Posterior cingulate gyrus (tissue), 11 donors: Measurements from ENCODE around the gene SEMA3D.

Source experiments
- DNase-seq, 10 donors: peaks; one replicate each; pipeline versions ENCODE4 v3.0.0 to v3.0.0-alpha.2; 2020 to 2021; ENCODE audit warnings: mixed read lengths in 3 of 10
- intact Hi-C: fragments of 100-400 bp; cut with DNase I; formaldehyde crosslinking; loops from one replicate; pipeline ENCODE4 v1.15.1; 2023

The SEMA3D gene

DNA sequence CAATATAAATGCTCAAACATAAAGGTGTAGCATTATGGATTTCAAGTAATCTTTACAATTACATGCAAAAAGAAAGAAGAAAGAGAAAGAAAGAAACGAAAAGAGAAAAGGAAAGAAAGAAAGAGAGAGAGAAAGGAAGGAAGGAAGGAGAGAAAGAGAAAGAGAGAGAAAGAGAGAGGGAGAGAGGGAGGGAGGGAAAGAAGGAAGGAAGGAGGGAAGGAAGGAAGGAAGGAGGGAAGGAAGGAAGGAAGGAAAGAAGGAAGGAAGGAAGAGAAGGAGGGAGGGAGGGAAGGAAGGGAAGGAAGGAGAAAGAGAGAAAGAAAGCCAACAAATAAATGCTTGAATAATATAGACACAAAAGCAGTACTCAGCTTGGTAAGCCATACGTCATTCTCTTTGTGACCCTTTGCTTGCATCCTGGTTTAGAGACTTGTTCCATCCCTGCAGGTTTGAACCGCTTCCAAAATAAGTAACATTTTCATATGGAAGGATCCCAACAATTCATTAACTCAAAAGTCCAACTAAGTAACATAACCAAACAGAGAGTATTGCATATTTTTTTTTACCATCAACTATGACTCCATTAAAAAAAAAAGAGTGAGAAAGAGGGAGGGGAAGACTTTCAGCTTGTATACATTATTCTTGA, 95.8 kb downstream of the SEMA3D start:
- DNase-seq: no peak
- intact Hi-C loops: no loop called here

DNA sequence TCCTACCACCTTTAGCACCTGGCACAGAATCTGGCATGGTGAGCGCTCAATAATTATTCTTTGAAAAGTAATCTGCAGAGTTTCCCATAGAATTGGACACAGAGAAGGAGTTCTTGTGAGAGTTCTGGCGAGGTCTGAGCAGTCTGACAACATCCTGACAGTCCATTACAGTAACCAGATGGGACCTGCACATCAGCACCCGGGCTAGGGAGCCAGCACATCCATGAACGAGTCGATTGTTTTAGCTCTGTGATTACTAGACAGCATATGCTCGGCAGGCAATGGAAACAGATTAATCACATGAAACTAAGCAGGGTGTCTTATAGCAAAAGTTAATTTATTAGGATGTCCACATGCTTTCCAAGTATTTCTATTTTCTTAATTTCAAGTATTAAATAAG, 96.7 kb downstream of the SEMA3D start:
- intact Hi-C loops: no loop called here

DNA sequence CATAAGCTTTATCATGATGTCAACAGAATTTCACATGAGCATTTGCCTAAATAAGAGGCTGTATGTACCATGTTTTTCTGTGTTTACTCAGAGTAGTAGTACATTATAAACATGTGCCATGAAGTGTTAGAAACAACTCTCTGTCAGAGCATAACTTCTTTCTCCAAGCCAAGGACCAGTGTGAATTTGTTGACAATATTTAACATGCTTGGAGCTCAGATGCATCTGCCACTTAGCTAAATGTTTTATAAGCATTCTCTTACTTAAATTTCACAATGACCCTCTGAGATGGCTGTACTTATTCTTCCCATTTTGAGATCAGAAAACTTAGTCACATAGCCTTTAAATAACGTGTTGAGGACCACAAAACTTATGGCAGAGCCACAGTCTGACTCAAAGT, 105.0 kb downstream of the SEMA3D start:
- intact Hi-C loops: no loop called here
- DNase-seq: no peak

More for the DNA sequence above, 96.7 kb downstream of the SEMA3D start:
- peak in 1 of 10 donors; percentile 61 for DNase-seq

DNA sequence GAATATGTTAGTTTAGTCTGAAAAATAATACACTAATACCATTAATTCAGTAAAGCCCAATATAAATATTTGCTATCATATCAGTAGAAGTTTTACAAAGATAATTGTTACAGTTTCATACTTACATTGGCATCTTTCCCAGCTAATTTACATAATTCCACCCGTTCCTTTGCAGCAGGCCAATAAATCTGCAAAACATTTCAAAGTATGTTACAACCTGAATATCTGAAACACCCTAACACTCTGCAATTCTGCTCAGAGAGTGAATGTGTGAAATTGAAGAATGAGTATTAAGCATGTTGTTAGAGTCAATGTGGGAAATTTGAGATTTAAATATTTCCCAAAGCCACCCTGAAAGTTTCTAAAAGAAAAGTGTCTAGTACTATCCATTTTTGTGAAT, 105.5 kb downstream of the SEMA3D start:
- intact Hi-C loops: no loop called here
- no peak for DNase-seq

DNA sequence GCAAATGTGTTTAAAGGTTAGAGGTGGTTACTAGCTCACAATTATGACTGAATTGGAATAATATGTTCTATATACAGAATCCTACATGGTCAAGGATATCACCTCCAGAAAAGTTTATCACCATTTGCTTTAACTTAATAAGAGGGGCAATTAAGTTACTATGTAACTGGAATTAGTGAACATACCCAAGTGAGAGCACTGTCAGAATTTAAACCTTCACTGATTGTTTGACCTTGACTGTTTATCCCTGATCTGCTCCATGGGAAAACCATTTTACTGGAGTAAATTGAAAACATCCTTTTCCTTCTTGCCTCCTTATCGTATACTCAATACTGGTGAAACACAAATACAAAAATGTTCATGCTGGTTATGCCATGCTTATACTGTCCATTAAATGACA, 107.4 kb downstream of the SEMA3D start:
- no peak for DNase-seq
- intact Hi-C loops: no loop called here

DNA sequence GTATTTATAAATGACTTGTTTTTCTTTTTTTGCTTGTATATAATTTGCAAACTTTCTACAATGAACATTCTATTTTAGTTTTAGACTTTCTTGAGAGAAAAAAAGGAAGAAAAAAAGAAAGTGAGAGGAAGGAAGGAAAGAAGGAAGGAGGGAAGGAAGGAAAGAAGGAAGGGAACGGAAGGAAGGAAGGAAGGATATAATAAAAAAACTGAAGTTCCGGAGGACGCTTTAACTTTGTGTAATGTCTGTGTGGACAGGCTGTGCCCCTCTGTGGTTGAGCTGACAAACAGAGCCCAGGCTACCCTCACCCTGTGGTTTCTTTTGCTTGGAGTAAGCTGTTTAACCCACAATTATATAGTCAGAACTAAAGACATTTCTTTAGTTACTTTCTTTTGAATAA, 108.7 kb downstream of the SEMA3D start:
- DNase-seq: no peak
- intact Hi-C loops: no loop called here

DNA sequence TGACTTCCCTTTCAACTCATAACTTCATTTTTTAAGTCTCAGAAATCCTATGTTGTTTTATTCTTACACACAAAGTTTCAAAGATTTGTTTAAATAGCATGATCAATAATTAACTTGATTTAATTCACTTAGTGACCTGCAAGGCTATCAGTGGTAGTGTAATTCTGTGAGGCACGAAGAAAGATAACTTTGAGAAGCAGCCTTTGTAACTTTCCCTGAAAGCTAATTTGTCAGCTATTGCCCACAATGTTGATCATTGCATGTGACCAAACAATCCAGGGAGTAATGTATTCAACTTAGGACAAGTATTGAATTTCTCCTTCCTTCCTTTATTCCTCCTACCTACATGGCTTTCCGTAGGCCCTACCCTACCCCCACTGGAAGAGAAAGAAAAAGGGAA, 111.0 kb downstream of the SEMA3D start:
- intact Hi-C loops: no loop called here
- DNase-seq: no peak

DNA sequence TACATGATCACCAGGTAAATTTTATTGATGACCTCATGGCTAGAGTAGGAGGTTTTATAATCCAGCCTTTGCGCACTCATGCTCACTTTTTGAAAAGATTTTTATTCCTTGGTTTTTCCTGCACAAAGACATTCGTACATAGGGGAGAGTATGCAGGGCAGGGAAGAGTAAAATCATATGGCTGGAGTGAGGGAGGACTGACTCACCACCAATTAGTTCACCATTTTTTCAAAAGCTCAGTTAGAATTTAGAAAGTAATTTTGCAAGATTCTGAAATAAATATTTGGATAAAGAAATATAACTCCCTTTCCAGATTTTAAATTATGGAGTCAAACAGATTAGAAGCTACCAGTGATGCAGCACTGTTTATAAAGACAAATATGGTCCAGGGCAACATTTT, 111.9 kb downstream of the SEMA3D start:
- DNase-seq: no peak
- intact Hi-C loops: no loop called here

DNA sequence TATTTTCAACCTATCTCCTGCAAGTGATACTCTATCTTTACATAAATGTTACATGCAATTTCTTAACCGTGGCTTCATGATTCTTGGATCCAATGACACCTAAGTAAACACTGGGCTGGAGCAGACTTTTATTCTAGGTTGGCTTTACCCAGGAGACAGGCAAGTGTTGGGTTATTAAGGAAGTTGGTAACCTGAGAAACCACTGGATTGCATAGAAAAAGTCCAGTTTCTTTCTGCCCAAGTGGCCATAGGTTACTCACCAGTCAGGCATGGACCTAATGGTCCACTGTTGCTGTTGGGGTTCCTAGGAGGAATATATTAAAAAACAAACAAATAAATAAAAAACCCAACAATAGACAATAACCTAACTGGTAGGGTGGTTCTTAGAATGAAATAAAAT, 112.8 kb downstream of the SEMA3D start:
- no peak for DNase-seq
- intact Hi-C loops: no loop called here

DNA sequence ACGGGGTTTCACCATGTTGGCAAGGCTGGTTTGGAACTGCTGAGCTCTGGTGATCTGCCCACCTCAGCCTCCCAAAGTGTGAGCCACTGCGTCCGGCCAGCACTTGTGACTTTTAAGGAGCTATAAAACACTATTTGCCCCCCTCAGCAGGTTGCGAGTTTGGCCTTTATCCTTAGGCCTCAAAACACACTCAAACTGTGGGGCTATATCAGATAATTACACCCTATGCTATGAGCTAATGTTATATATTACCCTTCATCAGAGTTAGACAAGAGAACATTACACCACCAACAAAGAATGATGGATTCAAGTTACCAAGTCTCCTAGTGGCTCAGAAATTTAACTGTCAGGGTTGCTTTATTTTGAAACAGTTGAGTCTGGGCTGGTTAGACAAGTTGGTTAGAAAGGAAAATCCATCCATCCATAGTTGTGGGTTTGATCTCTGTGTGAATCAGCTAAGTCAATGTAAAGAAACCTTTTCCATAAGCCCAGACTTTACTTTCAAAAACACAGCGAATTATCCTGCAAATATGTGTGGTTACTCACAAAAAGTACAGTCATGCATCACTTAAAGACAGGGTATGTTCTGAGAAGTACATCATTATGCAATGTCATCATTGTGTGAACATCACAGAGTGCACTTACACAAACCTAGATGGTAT, 115.8 kb downstream of the SEMA3D start:
- peak in 1 of 10 donors; percentile 55 for DNase-seq
- intact Hi-C loops: no loop called here

DNA sequence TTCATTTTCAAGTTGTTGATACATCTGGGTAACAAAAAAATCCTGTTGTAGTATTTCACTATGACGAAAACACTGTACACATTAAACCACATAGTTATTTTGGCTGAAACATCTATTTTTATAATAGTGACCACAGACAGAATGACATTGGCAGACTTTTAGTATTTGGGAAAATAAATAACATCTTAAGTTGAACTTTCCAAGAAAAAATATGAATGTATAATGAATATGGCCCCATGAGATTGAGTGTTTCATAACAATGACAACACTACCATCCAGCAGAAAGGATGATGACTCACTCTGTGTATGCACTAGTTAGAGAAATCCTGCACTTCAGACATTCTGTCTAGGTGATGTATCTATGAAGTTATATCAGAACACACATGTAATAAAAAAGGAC, 118.1 kb downstream of the SEMA3D start:
- intact Hi-C loops: no loop called here

DNA sequence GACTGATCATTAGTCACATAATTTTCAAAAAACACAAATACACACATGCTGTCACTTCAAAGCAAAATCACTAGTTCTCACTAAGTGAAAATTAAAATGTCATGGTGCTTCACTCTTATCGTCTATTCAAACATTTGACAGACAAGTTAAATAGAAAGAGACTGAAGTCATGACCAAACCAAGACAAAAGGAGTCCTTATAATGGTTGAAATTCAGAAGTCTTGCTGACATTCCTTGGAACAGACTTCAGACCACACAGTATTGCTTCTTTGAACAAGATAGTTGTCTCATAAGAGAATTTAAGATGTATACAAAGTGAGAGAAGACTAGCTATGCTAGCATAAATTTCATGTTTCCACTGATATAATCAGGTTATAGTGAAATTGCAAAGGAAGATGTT, 119.5 kb downstream of the SEMA3D start:
- intact Hi-C loops: no loop called here

More for the DNA sequence above, 118.1 kb downstream of the SEMA3D start:
- no peak for DNase-seq

DNA sequence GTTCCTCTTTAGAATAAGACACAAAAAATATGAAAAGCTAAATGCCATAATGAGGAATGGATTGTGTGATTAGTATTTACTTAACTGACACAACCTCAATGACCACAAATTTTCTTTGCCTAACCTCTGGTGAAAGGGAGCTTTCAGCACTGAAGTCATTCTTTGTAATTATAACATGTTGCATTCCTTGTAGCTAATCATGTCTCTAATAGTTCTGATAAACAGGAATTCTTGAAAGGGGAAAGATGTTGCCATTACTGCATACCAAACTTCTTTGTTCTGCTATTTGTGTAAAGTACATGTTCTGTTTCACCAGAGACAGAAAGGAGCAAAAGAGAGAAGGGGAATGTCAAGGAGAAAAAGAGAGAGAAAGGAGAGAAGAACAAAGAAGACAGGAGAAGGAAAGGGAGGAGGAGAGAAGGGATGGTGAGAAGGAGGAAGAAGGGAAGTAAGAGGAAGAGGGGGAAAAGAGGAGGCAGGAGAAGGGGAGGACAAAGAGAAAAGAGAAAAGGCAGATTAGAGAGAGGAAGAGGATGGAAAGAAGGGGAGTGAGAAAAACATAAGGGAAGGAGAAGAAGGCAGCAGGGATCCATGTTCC, 120.9 kb downstream of the SEMA3D start:
- intact Hi-C loops: no loop called here
- DNase-seq: no peak

More for the DNA sequence above, 119.5 kb downstream of the SEMA3D start:
- no peak for DNase-seq

DNA sequence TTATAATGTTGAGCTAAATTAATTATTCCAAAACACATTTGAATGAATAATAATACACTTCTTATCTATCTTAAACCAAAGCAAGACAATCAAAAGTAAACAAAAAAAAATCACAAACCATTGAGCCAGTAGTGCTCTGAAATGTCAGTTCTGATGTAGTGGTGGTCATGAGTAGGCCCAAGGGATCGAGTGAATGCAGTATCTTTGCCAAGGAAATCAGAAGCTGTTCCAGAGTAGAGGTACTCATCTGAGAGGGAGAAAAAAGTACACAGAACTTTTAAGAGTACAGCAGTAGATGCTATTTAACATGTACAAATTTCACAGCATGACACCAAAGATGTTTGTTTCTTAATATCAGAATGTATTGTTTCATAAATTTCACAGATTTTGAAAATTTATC, 121.5 kb downstream of the SEMA3D start:
- no peak for DNase-seq
- intact Hi-C loops: no loop called here

DNA sequence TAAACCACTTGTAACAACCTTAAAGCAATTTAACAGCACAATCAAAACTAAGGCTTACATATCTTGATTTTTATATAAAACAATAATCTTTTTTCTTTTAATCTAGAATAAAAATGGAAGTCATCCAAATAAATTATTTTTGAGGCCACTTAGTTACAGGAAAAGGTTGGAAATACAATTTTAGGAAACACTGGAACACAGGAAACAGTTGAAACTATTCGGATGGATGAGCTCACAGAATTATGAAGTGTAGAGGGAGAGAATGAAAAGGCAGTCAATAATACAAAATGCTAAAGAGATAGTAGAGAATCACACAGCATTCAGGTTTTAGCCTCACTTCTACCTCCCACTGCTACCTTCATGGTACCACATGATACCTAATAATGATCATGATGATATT, 124.2 kb downstream of the SEMA3D start:
- DNase-seq: no peak

DNA sequence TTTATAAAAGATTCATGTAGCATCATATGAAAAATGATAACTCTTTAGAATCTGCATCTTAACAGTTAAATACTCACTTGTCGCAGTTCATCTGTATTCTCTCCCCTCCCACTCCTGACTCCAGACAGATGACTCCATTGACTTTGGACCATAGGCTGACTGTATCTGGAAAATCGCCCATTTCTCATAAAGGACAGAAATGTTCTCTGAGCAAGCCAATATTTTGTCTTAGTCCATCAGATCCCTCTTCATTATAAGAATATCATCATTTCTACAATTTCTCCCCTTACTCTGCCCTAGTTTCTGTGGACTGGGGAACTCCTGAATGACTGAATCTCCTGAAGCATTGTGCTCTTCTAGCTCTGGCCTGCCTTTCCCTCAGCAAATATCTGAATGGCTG, 125.4 kb downstream of the SEMA3D start:
- DNase-seq: no peak
- intact Hi-C loops: no loop called here

More for the DNA sequence above, 124.2 kb downstream of the SEMA3D start:
- intact Hi-C loops: no loop called here

DNA sequence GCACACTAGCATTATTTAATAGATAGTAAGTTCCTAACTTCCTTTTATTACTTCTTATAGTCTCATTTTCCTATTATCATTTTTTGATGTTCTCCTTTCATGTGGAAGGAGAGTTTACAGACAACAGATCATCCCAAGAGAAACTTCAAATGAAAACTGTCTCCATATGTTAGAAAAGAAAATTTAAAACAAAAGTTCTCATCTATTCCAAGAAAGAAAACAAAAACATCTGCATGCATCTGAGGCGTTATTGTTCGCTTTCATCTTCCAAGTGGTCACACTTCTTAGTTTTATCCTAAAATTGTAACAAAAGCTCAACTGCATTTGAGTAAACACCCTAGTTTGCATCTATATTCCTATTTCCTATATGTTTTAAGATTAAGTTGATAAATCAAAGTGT, 126.2 kb downstream of the SEMA3D start:
- no peak for DNase-seq
- intact Hi-C loops: no loop called here

DNA sequence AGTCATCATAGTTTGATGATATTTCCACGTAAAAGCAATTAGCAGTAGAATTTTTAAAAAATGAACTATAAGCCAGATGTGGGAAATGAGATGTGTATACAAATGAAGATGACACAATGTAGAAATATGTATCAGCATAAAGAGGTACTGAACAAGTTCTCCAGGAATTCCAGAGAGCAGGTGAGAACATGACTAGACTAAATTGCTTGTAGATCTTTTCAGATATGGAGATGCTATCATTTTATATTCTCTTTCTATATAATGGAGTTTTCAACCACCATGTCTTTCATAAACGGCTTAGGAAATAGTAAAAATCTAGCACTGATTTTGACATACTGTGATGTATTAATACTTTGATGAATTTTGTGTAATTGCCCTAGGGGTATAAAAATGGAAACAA, 130.9 kb downstream of the SEMA3D start:
- intact Hi-C loops: no loop called here
- no peak for DNase-seq

DNA sequence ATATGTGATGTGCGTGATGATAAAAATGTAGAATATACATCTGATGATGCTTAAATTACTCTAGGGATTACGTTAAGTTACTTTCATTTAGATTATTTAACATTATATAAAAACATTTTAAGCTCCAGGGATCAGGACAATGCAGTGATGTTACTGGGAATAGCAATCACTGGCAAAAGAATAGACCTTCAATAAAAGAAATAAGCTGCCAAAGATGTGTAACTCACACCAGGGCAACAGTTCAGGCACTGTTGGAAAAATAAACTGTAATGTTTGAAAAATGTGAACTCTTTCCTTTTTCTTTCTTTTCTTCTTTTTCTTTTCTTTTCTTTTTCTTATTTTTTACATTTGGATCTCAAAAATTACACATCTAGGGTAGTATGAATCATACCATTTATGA, 131.7 kb downstream of the SEMA3D start:
- intact Hi-C loops: no loop called here
- no peak for DNase-seq

DNA sequence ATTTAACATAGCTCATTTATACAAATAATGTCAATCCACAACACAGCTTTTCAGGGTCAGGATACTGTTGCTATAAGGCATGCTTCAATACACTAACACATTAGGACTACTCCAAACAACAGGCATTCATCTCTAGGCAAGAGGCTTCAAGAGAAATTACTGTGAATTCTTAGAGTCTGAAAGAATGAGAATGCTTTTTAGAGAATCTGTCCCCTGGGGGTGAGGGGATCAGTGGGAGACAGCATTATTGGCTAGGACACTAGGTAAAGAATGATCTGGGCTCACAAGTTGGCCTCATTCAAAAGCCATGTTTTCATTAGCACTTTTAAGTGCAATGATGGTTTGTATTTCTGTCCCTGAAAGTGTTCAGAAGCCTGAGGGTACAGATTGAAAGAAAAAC, 132.6 kb downstream of the SEMA3D start:
- intact Hi-C loops: no loop called here
- no peak for DNase-seq

DNA sequence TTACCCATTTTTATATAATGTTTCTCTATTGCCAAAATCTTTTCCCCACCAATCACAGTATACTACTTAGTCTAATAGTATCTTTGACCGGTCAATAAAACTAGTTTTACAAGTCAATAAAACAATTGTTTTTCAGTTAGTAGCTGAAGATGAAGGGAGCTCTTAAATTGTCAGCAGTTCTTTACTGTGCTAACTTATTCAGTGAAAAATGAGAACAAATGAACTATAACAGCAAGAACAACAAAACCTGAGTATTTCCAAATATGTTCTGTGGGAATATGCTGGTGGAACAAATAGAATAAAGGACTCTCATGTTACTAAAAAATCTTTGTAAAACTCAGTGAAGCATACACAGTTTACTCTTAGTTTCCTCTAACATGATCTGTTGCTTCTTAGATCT, 134.0 kb downstream of the SEMA3D start:
- intact Hi-C loops: no loop called here

DNA sequence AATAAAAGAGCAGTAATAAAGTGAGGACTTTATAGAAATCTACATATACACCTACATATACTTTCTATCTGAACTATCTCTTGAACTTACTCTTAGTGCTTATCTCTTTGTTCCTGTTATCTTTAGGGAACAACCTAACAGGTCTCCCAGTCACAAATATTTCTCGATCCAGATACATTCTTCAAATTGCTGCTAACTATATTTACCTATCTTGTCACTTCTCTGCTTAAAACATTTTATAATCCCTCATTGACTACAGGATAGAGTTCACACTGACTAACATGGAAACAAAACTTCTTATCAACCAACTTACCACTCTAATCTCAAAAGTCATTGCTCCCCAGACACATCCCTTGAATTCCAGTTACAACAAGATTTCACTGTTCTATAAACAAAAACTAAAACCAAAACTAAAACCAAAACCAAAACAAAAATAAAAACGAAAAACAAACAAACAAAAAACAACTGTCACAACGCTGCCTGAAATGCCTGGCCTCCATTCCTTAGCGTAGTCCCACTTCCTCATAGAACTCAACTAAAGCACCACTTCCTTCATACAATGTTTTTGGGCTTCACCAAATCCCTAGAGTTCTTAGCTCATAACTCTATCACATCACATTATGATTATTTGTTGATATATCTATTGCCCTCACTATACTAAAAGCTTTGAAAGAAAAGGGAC, 134.7 kb downstream of the SEMA3D start:
- intact Hi-C loops: no loop called here
- no peak for DNase-seq

More for the DNA sequence above, 134.0 kb downstream of the SEMA3D start:
- DNase-seq: no peak
